Right renal cortex interstitium (tissue), 3 donors: Measurements from ENCODE around the gene CSAG3. TPM values are rescaled to one million over a fixed set of nuclear protein-coding genes. Genes with fewer than 3 reads are reported as not detected.
"Not testable (repeated sequence)": the region's sequence is repeated elsewhere in the genome, so short reads cannot be mapped to it uniquely, and the experiment has no call there.

ENCODE experiments used
- DNase-seq, 3 donors: peaks; one replicate each; pipeline ENCODE4 v3.0.0-alpha.2; 2013; ENCODE audit warnings: low read depth in 3 of 3, low spot score in 2 of 3
- polyA plus RNA-seq, 3 donors: library from polyadenylated mRNA; unstranded; fragments of 120-200 nt; gene quantifications; one replicate each; pipeline ENCODE4 v1.2.1, GENCODE V29; 2013; ENCODE audit not compliant: insufficient read length in 3 of 3

CSAG3 gene
- not detected for polyA plus RNA-seq

DNA sequence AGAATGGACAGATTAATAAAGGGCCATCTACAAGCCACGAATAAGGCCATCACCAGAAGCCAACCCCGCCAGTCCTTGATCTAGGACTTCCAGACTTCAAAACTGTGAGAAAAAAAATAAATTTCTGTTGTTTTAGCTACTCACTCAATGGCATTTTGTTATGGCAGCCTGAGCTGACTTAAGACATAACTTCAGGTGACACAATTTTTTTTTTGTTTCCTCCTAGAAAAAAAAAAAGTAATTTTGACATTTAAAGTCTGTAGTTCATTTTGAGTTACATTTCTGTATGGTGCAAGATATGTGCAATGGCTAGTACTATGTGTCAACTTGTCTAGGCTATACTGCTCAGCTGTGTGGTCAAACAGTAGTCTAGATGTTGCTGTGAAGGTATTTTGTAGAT is at the start of gene CSAG3:
TSS of gene CSAG3 (plus strand) at position 301 of the 400 bp plus-strand sequence.
- DNase-seq: not testable (repeated sequence)

DNA sequence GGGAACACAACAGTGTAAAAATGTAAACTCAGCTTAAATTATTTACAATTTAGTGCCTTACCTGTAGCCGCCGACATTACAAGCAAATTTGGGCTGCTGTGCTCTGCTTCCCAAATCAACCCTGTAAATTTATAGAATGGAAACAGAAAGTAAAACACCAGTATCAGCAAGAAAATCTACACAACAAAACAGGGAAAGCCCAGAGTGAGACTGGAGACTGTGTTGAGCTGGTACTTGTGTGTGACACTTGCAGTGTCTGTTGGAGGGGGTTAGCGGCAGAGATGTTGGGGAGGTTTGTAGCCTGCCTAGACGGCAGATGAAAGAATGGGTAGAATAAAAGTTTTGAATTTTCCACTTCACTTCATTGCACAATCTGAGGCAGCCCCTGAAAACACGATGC is 45.8 kb upstream of the CSAG3 start:
- DNase-seq: not testable (repeated sequence)

DNA sequence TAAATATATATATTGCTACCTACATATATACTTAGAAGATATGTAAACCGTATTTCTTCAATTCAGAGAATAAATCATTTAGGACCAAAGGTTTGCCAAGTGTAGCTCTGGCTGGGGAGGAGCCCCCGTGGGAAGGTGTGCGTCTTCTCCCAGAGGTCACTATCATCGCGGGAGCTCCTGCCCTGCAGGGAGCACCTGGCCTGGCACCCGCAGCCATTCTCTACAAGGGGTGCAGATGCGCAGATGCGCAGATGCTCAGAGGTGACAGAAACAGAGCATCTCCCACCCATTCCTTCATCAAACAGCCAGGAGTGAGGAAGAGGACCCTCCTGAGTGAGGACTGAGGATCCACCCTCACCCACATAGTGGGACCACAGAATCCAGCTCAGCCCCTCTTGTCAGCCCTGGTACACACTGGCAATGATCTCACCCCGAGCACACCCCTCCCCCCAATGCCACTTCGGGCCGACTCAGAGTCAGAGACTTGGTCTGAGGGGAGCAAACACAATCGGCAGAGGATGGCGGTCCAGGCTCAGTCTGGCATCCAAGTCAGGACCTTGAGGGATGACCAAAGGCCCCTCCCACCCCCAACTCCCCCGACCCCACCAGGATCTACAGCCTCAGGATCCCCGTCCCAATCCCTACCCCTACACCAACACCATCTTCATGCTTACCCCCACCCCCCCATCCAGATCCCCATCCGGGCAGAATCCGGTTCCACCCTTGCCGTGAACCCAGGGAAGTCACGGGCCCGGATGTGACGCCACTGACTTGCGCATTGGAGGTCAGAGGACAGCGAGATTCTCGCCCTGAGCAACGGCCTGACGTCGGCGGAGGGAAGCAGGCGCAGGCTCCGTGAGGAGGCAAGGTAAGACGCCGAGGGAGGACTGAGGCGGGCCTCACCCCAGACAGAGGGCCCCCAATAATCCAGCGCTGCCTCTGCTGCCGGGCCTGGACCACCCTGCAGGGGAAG is 44.9 kb upstream of the CSAG3 start, which contains the start of gene MAGEA2B:
TSS of gene MAGEA2B (plus strand) at position 814 of the 973 bp plus-strand sequence. CDS start 2,479 bp downstream, outside the sequence.
- DNase-seq: not testable (repeated sequence)

DNA sequence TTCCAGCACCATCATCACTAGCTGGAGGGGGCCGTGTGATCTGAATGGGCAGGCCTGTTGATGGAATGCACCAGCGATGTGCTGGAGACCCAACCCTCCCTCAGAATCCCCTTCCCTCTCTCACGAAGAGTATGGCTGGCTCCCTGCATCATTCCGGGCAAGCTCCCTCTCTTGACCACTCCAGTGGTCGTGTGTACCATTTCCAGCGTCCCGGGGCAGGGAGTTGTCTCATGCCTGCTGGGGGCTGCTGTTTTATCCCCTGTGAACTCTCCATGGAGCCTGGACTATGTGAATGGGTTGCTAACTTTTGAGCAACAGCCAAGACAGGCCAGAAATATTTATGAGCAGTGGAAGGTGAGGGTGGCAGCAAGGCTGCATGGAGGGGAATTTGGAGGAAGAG is 33.6 kb upstream of the CSAG3 start:
- no peak for DNase-seq

DNA sequence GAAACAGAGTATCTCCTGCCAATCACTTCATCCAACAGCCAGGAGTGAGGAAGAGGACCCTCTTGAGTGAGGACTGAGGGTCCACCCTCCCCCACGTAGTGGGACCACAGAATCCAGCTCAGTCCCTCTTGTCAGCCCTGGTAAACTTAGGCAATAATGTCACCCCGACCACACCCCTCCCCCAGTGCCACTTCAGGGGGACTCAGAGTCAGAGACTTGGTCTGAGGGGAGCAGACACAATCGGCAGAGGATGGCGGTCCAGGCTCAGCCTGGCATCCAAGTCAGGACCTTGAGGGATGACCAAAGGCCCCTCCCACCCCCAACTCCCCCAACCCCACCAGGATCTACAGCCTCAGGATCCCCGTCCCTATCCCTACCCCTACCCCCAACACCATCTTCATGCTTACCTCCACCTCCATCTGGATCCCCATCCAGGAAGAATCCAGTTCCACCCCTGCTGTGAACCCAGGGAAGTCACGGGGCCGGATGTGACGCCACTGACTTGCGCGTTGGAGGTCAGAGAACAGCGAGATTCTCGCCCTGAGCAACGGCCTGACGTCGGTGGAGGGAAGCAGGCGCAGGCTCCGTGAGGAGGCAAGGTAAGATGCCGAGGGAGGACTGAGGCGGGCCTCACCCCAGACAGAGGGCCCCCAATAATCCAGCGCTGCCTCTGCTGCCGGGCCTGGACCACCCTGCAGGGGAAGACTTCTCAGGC is 25.6 kb upstream of the CSAG3 start, which contains the start of the genes CSAG1 and MAGEA12:
TSS of gene CSAG1 (minus strand) at position 461 of the 715 bp plus-strand sequence. CDS start 1,261 bp downstream, outside the sequence.
TSS of gene MAGEA12 (plus strand) at position 497 of the 715 bp plus-strand sequence. CDS start 2,405 bp downstream, outside the sequence.
- no peak for DNase-seq

DNA sequence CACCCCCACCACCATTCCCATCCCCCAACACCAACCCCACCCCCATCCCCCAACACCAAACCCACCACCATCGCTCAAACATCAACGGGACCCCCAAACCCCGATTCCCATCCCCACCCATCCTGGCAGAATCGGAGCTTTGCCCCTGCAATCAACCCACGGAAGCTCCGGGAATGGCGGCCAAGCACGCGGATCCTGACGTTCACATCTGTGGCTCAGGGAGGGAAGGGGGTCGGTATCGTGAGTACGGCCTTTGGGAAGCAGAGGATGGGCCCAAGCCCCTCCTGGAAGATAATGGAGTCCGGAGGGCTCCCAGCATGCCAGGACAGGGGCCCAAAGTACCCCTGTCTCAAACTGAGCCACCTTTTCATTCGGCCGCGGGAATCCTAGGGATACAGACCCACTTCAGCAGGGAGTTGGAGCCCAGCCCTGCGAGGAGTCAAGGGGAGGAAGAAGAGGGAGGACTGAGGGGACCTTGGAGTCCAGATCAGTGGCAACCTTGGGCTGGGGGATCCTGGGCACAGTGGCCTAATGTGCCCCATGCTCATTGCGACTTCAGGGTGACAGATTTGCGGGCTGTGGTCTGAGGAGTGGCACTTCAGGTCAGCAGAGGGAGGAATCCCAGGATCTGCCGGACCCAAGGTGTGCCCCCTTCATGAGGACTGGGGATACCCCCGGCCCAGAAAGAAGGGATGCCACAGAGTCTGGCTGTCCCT is 24.7 kb upstream of the CSAG3 start:
- not testable (repeated sequence) for DNase-seq

DNA sequence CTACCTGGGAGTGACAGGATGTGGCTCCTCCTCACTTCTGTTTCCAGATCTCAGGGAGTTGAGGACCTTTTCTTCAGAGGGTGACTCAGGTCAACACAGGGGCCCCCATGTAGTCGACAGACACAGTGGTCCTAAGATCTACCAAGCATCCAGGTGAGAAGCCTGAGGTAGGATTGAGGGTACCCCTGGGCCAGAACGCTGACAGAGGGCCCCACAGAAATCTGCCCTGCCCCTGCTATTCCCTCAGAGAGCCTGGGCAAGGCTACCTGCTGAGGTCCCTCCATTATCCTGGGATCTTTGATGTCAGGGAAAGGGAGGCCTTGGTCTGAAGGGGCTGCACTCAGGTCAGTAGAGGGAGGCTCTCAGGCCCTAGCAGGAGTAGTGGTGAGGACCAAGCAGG is 23.9 kb upstream of the CSAG3 start:
- DNase-seq: no peak

DNA sequence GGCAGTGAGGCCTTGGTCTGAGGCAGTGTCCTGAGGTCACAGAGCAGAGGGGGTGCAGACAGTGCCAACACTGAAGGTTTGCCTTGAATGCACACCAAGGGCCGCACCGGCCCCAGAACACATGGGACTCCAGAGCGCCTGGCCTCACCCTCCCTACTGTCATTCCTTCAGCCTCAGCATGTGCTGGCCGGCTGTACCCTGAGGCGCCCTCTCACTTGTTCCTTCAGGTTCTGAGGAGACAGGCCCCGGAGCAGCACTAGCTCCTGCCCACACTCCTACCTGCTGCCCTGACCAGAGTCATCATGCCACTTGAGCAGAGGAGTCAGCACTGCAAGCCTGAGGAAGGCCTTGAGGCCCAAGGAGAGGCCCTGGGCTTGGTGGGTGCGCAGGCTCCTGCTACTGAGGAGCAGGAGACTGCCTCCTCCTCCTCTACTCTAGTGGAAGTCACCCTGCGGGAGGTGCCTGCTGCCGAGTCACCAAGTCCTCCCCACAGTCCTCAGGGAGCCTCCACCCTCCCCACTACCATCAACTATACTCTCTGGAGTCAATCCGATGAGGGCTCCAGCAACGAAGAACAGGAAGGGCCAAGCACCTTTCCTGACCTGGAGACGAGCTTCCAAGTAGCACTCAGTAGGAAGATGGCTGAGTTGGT is 23.0 kb upstream of the CSAG3 start:
- DNase-seq: no peak

DNA sequence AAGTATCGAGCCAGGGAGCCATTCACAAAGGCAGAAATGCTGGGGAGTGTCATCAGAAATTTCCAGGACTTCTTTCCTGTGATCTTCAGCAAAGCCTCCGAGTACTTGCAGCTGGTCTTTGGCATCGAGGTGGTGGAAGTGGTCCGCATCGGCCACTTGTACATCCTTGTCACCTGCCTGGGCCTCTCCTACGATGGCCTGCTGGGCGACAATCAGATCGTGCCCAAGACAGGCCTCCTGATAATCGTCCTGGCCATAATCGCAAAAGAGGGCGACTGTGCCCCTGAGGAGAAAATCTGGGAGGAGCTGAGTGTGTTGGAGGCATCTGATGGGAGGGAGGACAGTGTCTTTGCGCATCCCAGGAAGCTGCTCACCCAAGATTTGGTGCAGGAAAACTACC is 22.5 kb upstream of the CSAG3 start:
- DNase-seq: not testable (repeated sequence)

DNA sequence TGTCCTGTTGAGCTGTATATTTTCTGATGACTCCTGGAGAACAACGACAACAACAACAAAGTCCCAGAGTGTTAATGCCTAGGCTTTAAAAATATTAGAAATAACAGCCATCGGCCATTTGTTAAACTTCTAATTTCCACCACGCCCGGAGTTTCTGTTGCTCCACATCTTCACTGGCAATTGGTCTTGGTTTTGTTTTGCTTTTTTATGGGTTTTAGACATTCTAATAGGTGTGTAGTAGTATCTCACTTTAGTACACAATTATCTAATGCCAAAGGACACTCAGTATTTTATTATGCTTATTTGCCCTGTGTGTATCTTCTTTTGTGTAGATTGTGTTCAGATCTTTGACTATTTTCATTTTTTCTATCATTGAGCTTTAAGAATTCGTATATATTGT is 20.5 kb upstream of the CSAG3 start:
- no peak for DNase-seq

DNA sequence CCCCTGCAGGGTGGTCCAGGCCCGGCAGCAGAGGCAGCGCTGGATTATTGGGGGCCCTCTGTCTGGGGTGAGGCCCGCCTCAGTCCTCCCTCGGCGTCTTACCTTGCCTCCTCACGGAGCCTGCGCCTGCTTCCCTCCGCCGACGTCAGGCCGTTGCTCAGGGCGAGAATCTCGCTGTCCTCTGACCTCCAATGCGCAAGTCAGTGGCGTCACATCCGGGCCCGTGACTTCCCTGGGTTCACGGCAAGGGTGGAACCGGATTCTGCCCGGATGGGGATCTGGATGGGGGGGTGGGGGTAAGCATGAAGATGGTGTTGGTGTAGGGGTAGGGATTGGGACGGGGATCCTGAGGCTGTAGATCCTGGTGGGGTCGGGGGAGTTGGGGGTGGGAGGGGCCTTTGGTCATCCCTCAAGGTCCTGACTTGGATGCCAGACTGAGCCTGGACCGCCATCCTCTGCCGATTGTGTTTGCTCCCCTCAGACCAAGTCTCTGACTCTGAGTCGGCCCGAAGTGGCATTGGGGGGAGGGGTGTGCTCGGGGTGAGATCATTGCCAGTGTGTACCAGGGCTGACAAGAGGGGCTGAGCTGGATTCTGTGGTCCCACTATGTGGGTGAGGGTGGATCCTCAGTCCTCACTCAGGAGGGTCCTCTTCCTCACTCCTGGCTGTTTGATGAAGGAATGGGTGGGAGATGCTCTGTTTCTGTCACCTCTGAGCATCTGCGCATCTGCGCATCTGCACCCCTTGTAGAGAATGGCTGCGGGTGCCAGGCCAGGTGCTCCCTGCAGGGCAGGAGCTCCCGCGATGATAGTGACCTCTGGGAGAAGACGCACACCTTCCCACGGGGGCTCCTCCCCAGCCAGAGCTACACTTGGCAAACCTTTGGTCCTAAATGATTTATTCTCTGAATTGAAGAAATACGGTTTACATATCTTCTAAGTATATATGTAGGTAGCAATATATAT is 5.0 kb upstream of the CSAG3 start, which contains the start of gene MAGEA2:
TSS of gene MAGEA2 (minus strand) at position 157 of the 965 bp plus-strand sequence. CDS start 2,479 bp downstream, outside the sequence.
- not testable (repeated sequence) for DNase-seq

DNA sequence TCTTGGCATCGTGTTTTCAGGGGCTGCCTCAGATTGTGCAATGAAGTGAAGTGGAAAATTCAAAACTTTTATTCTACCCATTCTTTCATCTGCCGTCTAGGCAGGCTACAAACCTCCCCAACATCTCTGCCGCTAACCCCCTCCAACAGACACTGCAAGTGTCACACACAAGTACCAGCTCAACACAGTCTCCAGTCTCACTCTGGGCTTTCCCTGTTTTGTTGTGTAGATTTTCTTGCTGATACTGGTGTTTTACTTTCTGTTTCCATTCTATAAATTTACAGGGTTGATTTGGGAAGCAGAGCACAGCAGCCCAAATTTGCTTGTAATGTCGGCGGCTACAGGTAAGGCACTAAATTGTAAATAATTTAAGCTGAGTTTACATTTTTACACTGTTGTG is 4.1 kb upstream of the CSAG3 start:
- not testable (repeated sequence) for DNase-seq

DNA sequence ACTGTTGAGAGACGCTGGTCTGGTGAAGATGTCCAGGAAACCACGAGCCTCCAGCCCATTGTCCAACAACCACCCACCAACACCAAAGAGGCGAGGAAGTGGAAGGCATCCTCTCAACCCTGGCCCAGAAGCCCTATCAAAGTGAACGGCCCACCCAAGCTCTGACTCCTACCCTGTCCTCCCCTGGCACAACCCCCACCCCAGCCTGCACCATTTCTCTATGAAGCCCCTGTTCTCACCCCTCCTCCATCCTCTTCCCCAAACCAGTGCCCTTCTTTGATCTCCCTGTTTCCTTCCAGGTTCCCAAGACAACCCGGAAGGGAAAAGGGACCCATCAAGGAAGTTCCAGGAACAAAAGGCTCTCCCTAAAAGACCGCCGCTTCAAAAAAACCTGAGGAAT is 526 bp downstream of the CSAG3 start:
- not testable (repeated sequence) for DNase-seq

DNA sequence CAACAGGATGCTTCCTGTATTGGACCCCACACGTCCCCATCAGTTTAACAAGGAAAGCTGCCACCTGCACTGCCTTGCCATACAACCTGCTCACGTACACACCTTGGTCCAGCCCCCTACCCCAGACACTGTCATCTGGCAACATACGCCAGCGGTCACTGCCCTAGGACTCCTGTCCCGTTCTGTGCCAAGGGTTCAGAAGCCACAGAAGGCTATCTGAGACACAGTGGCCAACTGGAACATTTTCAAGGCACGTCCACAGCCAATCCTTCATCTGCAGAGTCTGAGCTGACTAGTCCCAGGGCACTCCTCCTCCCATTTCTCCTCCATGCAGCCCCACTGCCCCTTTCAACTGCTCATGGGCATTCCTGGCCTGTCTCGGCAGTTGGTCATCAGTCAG is 2.6 kb downstream of the CSAG3 start:
- not testable (repeated sequence) for DNase-seq

DNA sequence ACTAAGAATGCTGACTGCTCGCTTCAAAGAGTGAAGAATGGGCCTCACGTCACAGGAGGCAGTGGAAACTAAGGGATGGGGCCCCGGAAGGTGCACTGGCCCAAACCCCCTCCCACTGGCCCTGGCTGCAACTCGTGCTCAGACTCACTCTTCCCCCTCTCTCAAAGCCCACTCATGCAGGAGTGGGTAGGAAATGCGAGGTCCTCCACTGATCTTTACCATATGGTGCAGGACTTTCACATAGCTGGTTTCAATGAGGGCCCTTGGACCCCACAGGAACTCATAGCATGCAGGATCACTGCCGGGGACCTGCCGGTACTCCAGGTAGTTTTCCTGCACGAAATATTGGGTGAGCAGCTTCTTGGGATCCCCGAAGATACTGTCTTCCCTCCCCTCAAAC is 7.5 kb downstream of the CSAG3 start:
- DNase-seq: not testable (repeated sequence)

DNA sequence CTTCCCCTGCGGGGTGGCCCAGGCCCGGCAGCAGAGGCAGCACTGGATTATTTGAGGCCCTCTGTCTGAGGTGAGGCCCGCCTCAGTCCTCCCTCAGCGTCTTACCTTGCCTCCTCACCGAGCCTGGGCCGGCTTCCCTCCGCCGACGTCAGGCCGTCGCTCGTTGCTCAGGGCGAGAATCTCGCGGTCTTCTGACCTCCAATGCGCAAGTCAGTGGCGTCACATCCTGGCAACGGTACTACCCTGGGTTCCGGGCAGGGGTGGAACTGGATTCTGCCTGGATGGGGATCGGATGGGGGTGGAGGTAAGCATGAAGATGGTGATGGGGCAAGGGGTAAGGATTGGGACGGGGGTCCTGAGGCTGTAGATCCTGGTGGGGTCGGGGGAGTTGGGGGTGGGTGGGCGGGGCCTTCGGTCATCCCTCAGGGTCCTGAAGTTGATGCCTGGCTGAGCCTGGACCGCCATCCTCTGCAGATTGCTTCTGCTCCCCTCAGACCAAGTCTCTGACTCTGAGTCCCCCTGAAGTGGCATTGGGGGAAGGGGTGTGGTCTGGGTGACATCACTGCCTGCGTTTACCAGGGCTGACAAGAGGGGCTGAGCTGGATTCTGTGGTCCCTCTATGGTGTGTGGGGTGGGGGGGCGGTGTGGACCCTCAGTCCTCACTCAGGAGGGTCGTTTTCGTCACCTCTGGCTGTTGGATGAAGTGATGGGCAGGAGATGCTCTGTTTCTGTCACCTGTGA is 10.7 kb downstream of the CSAG3 start, which contains the start of gene MAGEA6:
TSS of gene MAGEA6 (minus strand) at position 141 of the 741 bp plus-strand sequence. CDS start 2,039 bp downstream, outside the sequence.
- not testable (repeated sequence) for DNase-seq

DNA sequence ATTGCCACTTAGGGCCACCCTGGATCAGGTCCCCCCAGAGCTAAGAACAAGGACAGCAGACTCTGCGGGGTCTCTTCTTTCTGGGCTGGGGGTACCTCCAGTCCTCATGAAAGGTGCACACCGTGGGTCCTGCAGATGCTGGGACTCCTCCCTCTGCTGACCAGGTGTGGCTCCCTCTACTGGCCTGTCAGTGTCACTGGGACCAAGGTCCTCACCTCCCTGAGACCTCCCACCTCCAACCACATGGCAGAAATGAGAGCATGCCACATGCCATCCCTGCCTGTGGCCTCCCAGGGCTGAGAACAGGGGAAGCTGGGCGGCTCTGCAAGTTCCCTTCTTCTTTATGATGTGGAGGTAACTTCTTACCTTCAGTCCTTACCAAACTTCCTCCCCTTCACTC is 28.0 kb downstream of the CSAG3 start:
- DNase-seq: not testable (repeated sequence)

DNA sequence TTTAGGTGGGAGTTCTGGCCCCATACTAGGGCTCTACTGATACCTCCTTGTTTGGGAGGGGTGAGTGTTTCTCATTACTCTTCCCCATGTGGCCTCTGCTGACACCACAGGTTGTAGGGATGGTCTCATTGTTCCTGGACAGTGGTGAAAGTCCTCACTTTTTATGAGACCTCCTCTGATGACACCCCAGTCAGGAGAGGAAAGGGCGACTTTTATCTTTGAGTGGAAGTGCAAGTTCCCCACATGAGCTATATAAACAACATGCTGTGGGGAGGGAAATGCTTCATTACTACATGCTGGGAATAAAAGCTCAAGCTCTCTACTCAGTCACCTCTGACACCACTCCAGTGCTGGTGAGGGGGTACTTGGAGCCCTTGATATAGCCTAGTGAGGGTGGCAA is 39.9 kb downstream of the CSAG3 start:
- DNase-seq: no peak
